ENCODE measurements around the gene IFIT1B. TPM values are rescaled to one million over a fixed set of nuclear protein-coding genes. Genes with fewer than 3 reads are reported as not detected.

Gene IFIT1B
- total and polyA plus RNA-seq, 8 donors = 0.92 TPM; not detected in 7

- Histone ChIP-seq H3K36me3 (peaks cover 0 to 17% (median 12%) of the 10 kb centered on the region in 4 donors), H3K27ac (peak overlapping the region; percentile 89 to 98 (median 95)), H3K9me3 (no peaks in the 10 kb centered on the region), H3K27me3 (no peaks in the 10 kb centered on the region), H3K4me3 (peak overlapping the region; percentile 62 to 80 (median 70)), H3K4me1 (peaks cover 12 to 55% (median 33%) of the 10 kb centered on the region in 4 donors)
- DNase-seq = peak; percentile 45 to 81
- intact Hi-C loops (cut with DNase I; ENCODE audit: low total_unique reads) = no loop called here
- WGBS, 5 donors = 1 to 3% (median 2%) methylated on average over 24 to 66 of the region's 66 CpGs
- TF ChIP-seq POLR2AphosphoS5 (IDR thresholded peaks at IDR 0.05) (no peak), CTCF (IDR thresholded peaks at IDR 0.05) (no peak), EP300 (IDR thresholded peaks at IDR 0.05) (no peak), POLR2A (IDR thresholded peaks at IDR 0.05) (no peak)
These were observed 37.3 kb downstream of the IFIT1B start for GRCh38 chr10:89414879-89415821.

- intact Hi-C loops (cut with DNase I; ENCODE audit: low total_unique reads) = no loop called here
- H3K4me3 ChIP-seq = no peak overlapping the region
- H3K4me1 ChIP-seq = peaks cover 12 to 65% (median 33%) of the 10 kb centered on the region in 4 donors
- TF ChIP-seq EP300 (IDR thresholded peaks at IDR 0.05) (no peak), POLR2A (IDR thresholded peaks at IDR 0.05) (no peak), POLR2AphosphoS5 (IDR thresholded peaks at IDR 0.05) (no peak), CTCF (IDR thresholded peaks at IDR 0.05) (no peak)
- H3K36me3 ChIP-seq = peaks cover 0 to 24% (median 23%) of the 10 kb centered on the region in 4 donors
- DNase-seq = no peak
- 83 to 94% (median 89%) methylated on average over 1 of the region's 1 CpG for WGBS, 5 donors
- H3K9me3 ChIP-seq = no peaks in the 10 kb centered on the region
- H3K27ac ChIP-seq = no peak overlapping the region
- no peaks in the 10 kb centered on the region for H3K27me3 ChIP-seq
These were observed 38.6 kb downstream of the IFIT1B start for GRCh38 chr10:89416465-89416864.

GRCh38 chr10:89419548-89419947 is 41.7 kb downstream of the IFIT1B start:
- 49 to 59% (median 56%) methylated on average over 3 of the region's 3 CpGs for WGBS, 5 donors
- Histone ChIP-seq H3K27ac (peak overlapping the region in 1 of 5 donors; percentile 43), H3K27me3 (no peaks in the 10 kb centered on the region), H3K36me3 (peaks cover 0 to 29% (median 27%) of the 10 kb centered on the region in 4 donors), H3K9me3 (no peaks in the 10 kb centered on the region), H3K4me1 (peaks cover 6 to 53% (median 28%) of the 10 kb centered on the region in 4 donors), H3K4me3 (no peak overlapping the region)
- TF ChIP-seq POLR2AphosphoS5 (IDR thresholded peaks at IDR 0.05) = no peak
- peak in 1 of 7 experiments; percentile 32 for TF ChIP-seq CTCF (IDR thresholded peaks at IDR 0.05)
- TF ChIP-seq POLR2A (IDR thresholded peaks at IDR 0.05) = no peak
- intact Hi-C loops (cut with DNase I; ENCODE audit: low total_unique reads) = no loop called here
- DNase-seq = peak in 1 of 2 donors; percentile 45

GRCh38 chr10:89421018-89421476 is 43.2 kb downstream of the IFIT1B start:
- peaks cover 5 to 47% (median 22%) of the 10 kb centered on the region in 4 donors for H3K4me1 ChIP-seq
- intact Hi-C loops (cut with DNase I; ENCODE audit: low total_unique reads) = no loop called here
- no peak overlapping the region for H3K27ac ChIP-seq
- peak in 1 of 2 donors; percentile 68 for DNase-seq
- H3K27me3 ChIP-seq = no peaks in the 10 kb centered on the region
- H3K4me3 ChIP-seq = no peak overlapping the region
- H3K36me3 ChIP-seq = peaks cover 0 to 29% (median 27%) of the 10 kb centered on the region in 4 donors
- TF ChIP-seq POLR2A (IDR thresholded peaks at IDR 0.05) (no peak), EP300 (IDR thresholded peaks at IDR 0.05) (no peak), CTCF (IDR thresholded peaks at IDR 0.05) (no peak), POLR2AphosphoS5 (IDR thresholded peaks at IDR 0.05) (no peak)
- WGBS, 5 donors = 61 to 88% (median 72%) methylated on average over 2 of the region's 2 CpGs
- H3K9me3 ChIP-seq = no peaks in the 10 kb centered on the region
